ENCODE data around the gene MSX1. TPM values are rescaled to one million over a fixed set of nuclear protein-coding genes. Genes with fewer than 3 reads are reported as not detected.

The MSX1 gene
- polyA plus RNA-seq, 1 donor from 2014 or later, result 2.8 TPM

DNA sequence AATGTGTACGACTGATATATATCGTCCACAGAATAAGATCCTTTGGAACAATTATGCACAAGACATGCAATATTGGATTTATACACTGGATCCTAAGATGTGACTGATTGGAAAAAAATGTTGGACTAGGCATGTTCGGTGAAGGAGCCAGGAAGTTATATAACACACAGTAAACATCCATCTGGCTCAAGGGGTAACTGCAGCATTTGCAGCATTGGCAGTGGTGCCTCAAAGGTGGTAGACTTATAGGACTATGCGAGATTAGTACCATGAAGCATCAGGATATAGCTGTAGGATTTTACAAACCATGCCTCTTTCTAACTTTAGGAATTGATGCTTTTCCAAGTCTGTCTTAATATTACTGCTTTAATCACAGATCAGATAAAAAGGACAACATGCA lies 34.3 kb downstream of the MSX1 start:
- H3K4me2 ChIP-seq (ENCODE audit: low read length), result no peak overlapping the region
- H3K36me3 ChIP-seq (ENCODE audit: insufficient read depth, low read length), result no peaks in the 10 kb centered on the region
- H3K4me3 ChIP-seq (ENCODE audit: low read length), result no peak overlapping the region
- no peak overlapping the region for H3K27ac ChIP-seq (ENCODE audit: low read length)
- H3K27me3 ChIP-seq (ENCODE audit: insufficient read depth, low read depth, low read length), result no peaks in the 10 kb centered on the region
- no peak overlapping the region for H3K9ac ChIP-seq (ENCODE audit: low read length)
- H3F3A ChIP-seq (ENCODE audit: insufficient read depth, low read length, poor library complexity, severe bottlenecking), result no peaks in the 10 kb centered on the region
- no peaks in the 10 kb centered on the region for H3K79me2 ChIP-seq (replicated peaks; ENCODE audit: insufficient read depth, low read length)
- H3K9me3 ChIP-seq (ENCODE audit: low read length), result no peaks in the 10 kb centered on the region
- TF ChIP-seq SMC3 (conservative IDR thresholded peaks at IDR 0.05; ENCODE audit: poor library complexity) (no peak), EP300 (conservative IDR thresholded peaks at IDR 0.05; ENCODE audit: poor library complexity, severe bottlenecking) (no peak), RAD21 (conservative IDR thresholded peaks at IDR 0.05) (no peak), TAF1 (IDR thresholded peaks at IDR 0.05; ENCODE audit: low read depth) (no peak), EZH2 (IDR thresholded peaks at IDR 0.05; ENCODE audit: borderline replicate concordance, insufficient read depth, low read length, poor library complexity, severe bottlenecking) (no peak)
- TF ChIP-seq, protein P1, sequence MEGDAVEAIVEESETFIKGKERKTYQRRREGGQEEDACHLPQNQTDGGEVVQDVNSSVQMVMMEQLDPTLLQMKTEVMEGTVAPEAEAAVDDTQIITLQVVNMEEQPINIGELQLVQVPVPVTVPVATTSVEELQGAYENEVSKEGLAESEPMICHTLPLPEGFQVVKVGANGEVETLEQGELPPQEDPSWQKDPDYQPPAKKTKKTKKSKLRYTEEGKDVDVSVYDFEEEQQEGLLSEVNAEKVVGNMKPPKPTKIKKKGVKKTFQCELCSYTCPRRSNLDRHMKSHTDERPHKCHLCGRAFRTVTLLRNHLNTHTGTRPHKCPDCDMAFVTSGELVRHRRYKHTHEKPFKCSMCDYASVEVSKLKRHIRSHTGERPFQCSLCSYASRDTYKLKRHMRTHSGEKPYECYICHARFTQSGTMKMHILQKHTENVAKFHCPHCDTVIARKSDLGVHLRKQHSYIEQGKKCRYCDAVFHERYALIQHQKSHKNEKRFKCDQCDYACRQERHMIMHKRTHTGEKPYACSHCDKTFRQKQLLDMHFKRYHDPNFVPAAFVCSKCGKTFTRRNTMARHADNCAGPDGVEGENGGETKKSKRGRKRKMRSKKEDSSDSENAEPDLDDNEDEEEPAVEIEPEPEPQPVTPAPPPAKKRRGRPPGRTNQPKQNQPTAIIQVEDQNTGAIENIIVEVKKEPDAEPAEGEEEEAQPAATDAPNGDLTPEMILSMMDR (IDR thresholded peaks at IDR 0.05; ENCODE audit: poor library complexity, severe bottlenecking), result no peak
- TF ChIP-seq, protein P2, sequence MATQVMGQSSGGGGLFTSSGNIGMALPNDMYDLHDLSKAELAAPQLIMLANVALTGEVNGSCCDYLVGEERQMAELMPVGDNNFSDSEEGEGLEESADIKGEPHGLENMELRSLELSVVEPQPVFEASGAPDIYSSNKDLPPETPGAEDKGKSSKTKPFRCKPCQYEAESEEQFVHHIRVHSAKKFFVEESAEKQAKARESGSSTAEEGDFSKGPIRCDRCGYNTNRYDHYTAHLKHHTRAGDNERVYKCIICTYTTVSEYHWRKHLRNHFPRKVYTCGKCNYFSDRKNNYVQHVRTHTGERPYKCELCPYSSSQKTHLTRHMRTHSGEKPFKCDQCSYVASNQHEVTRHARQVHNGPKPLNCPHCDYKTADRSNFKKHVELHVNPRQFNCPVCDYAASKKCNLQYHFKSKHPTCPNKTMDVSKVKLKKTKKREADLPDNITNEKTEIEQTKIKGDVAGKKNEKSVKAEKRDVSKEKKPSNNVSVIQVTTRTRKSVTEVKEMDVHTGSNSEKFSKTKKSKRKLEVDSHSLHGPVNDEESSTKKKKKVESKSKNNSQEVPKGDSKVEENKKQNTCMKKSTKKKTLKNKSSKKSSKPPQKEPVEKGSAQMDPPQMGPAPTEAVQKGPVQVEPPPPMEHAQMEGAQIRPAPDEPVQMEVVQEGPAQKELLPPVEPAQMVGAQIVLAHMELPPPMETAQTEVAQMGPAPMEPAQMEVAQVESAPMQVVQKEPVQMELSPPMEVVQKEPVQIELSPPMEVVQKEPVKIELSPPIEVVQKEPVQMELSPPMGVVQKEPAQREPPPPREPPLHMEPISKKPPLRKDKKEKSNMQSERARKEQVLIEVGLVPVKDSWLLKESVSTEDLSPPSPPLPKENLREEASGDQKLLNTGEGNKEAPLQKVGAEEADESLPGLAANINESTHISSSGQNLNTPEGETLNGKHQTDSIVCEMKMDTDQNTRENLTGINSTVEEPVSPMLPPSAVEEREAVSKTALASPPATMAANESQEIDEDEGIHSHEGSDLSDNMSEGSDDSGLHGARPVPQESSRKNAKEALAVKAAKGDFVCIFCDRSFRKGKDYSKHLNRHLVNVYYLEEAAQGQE (IDR thresholded peaks at IDR 0.05; ENCODE audit: borderline replicate concordance), result no peak
- H3K9me2 ChIP-seq (ENCODE audit: insufficient read depth, low read length), result no peaks in the 10 kb centered on the region
- H2AFZ ChIP-seq (ENCODE audit: low read depth, low read length), result no peak overlapping the region
- no peaks in the 10 kb centered on the region for H4K20me1 ChIP-seq (ENCODE audit: insufficient read depth)

- Histone ChIP-seq H3K9me3 (ENCODE audit: low read length) (no peaks in the 10 kb centered on the region), H2AFZ (ENCODE audit: low read depth, low read length) (no peak overlapping the region), H3K9ac (ENCODE audit: low read length) (no peak overlapping the region), H3K4me3 (ENCODE audit: low read length) (no peak overlapping the region), H3F3A (ENCODE audit: insufficient read depth, low read length, poor library complexity, severe bottlenecking) (no peaks in the 10 kb centered on the region), H3K4me2 (ENCODE audit: low read length) (no peak overlapping the region), H3K79me2 (replicated peaks; ENCODE audit: insufficient read depth, low read length) (no peaks in the 10 kb centered on the region), H3K27me3 (ENCODE audit: insufficient read depth, low read depth, low read length) (no peaks in the 10 kb centered on the region), H4K20me1 (ENCODE audit: insufficient read depth) (no peaks in the 10 kb centered on the region), H3K27ac (ENCODE audit: low read length) (no peak overlapping the region), H3K36me3 (ENCODE audit: insufficient read depth, low read length) (no peaks in the 10 kb centered on the region), H3K9me2 (ENCODE audit: insufficient read depth, low read length) (no peaks in the 10 kb centered on the region)
- no peak for TF ChIP-seq POLR2AphosphoS5 (IDR thresholded peaks at IDR 0.05)
- TF ChIP-seq EP300 (conservative IDR thresholded peaks at IDR 0.05; ENCODE audit: poor library complexity, severe bottlenecking), result no peak
- TF ChIP-seq, protein P1 (IDR thresholded peaks at IDR 0.05; ENCODE audit: poor library complexity, severe bottlenecking), result no peak
- TF ChIP-seq, protein P2 (IDR thresholded peaks at IDR 0.05; ENCODE audit: borderline replicate concordance), result no peak
- no peak for TF ChIP-seq SMC3 (conservative IDR thresholded peaks at IDR 0.05; ENCODE audit: poor library complexity)
- no peak for TF ChIP-seq MXI1 (conservative IDR thresholded peaks at IDR 0.05; ENCODE audit: poor library complexity, severe bottlenecking)
- TF ChIP-seq TAF1 (IDR thresholded peaks at IDR 0.05; ENCODE audit: low read depth), result no peak
- TF ChIP-seq EZH2 (IDR thresholded peaks at IDR 0.05; ENCODE audit: borderline replicate concordance, insufficient read depth, low read length, poor library complexity, severe bottlenecking), result no peak
- TF ChIP-seq RAD21 (conservative IDR thresholded peaks at IDR 0.05), result no peak
These were observed 39.9 kb downstream of the MSX1 start for GRCh38 chr4:4899202-4899925.
